Measurements from ENCODE around the gene UNC119B.

UNC119B gene

GRCh38 chr12:120767071-120768024 lies 57.1 kb downstream of the UNC119B start:
- no peak overlapping the region for H3K27ac ChIP-seq (replicated peaks)
- TF ChIP-seq CTCF (IDR thresholded peaks at IDR 0.05; ENCODE audit: insufficient read depth, low read length) = no peak
- TF ChIP-seq GABPA (IDR thresholded peaks at IDR 0.05; ENCODE audit: low read depth) = no peak
- no peak for TF ChIP-seq SPI1 (IDR thresholded peaks at IDR 0.05; ENCODE audit: borderline replicate concordance, low read depth)
- TF ChIP-seq REST (IDR thresholded peaks at IDR 0.05; ENCODE audit: insufficient replicate concordance, low read depth) = no peak
- no peak for TF ChIP-seq POLR2AphosphoS5 (IDR thresholded peaks at IDR 0.05; ENCODE audit: low read depth)

DNA sequence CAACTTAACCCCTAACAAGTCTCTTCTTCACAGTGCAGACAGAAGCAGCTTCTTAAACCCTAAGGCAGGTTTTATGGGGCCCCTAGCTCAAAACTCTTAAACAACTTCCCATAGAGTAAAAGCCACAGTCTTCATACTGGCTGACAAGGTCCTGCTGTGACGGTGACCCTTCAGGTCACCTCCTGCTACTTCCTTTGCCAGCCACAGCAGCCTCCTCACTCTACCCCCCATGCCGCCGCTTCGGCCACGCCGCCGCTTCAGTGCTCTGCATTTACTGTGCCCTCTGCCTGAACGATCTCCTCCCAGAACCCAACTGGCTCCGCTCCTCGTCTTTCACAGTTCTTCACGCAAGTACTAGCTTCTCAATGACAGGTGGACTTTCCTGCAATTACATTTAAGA lies 60.8 kb downstream of the UNC119B start:
- Histone ChIP-seq H3K27ac (replicated peaks) (no peak overlapping the region), H3K4me3 (replicated peaks; ENCODE audit: insufficient read depth, low read length) (no peak overlapping the region), H3K27me3 (ENCODE audit: insufficient read depth, poor library complexity, severe bottlenecking) (no peaks in the 10 kb centered on the region)
- DNase-seq (ENCODE audit: low read depth in 1 of 2, low spot score in 1 of 2) = no peak
- no peak for TF ChIP-seq CTCF (IDR thresholded peaks at IDR 0.05; ENCODE audit: insufficient read depth, low read length)

More at GRCh38 chr12:120767071-120768024, 57.1 kb downstream of the UNC119B start:
- Histone ChIP-seq H3K4me3 (replicated peaks; ENCODE audit: insufficient read depth, low read length) (no peak overlapping the region), H3K27me3 (ENCODE audit: insufficient read depth, poor library complexity, severe bottlenecking) (no peaks in the 10 kb centered on the region)
- DNase-seq (ENCODE audit: low read depth in 1 of 2, low spot score in 1 of 2) = no peak
